ENCODE measurements around the gene KRT17.

Gene KRT17

DNA sequence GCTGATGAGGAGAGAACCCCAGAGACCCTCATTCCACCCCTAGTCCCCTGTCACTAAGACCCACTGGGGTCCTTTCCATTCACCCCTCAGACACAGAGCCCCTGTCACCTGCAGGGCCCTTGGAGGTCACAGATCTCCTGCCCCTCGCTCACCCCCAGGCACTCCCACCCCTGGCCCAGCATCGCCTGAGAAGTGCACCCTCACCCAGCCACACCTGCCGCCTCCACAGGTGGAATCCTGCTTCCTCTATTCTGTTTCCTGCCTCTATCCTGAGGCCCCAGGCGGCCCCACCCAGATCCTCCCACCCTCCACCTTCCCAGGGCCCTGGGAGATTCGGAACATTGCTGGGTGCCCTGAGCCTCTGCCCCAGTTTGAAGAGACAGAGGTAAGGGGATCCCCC is 13.8 kb upstream of the KRT17 start:
- TF ChIP-seq, protein P1, sequence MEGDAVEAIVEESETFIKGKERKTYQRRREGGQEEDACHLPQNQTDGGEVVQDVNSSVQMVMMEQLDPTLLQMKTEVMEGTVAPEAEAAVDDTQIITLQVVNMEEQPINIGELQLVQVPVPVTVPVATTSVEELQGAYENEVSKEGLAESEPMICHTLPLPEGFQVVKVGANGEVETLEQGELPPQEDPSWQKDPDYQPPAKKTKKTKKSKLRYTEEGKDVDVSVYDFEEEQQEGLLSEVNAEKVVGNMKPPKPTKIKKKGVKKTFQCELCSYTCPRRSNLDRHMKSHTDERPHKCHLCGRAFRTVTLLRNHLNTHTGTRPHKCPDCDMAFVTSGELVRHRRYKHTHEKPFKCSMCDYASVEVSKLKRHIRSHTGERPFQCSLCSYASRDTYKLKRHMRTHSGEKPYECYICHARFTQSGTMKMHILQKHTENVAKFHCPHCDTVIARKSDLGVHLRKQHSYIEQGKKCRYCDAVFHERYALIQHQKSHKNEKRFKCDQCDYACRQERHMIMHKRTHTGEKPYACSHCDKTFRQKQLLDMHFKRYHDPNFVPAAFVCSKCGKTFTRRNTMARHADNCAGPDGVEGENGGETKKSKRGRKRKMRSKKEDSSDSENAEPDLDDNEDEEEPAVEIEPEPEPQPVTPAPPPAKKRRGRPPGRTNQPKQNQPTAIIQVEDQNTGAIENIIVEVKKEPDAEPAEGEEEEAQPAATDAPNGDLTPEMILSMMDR (IDR thresholded peaks at IDR 0.05; ENCODE audit: control insufficient read depth, insufficient read depth, low read depth, low read length, missing control alignments), result no peak
- H3K4me3 ChIP-seq (ENCODE audit: control insufficient read depth, low read depth, low read length), result no peak overlapping the region
- no peak for DNase-seq (ENCODE audit: low read depth)

DNA sequence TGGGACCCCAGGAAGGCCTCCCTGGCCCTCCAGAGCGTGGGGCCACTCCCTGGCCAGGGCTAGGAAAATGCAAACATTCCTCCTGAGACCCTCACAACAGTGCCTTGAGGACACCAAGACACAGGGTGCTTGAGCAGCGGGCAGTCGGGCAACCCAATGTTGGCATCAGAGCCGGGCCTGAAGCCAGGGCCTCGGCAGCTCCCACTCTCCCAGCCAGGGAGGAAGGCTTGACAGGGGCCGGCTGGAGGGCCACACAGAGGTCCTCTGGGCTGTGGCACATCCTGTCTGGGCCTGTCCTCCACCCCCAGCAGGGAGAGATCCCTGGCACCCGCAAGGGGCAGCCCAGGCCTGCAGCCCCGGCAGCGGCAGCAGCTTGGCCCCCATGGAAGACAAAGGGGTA is 12.3 kb upstream of the KRT17 start:
- no peak overlapping the region for H3K4me3 ChIP-seq (ENCODE audit: control insufficient read depth, low read depth, low read length)
- TF ChIP-seq, protein P1 (IDR thresholded peaks at IDR 0.05; ENCODE audit: control insufficient read depth, insufficient read depth, low read depth, low read length, missing control alignments), result no peak
- no peak for DNase-seq (ENCODE audit: low read depth)

DNA sequence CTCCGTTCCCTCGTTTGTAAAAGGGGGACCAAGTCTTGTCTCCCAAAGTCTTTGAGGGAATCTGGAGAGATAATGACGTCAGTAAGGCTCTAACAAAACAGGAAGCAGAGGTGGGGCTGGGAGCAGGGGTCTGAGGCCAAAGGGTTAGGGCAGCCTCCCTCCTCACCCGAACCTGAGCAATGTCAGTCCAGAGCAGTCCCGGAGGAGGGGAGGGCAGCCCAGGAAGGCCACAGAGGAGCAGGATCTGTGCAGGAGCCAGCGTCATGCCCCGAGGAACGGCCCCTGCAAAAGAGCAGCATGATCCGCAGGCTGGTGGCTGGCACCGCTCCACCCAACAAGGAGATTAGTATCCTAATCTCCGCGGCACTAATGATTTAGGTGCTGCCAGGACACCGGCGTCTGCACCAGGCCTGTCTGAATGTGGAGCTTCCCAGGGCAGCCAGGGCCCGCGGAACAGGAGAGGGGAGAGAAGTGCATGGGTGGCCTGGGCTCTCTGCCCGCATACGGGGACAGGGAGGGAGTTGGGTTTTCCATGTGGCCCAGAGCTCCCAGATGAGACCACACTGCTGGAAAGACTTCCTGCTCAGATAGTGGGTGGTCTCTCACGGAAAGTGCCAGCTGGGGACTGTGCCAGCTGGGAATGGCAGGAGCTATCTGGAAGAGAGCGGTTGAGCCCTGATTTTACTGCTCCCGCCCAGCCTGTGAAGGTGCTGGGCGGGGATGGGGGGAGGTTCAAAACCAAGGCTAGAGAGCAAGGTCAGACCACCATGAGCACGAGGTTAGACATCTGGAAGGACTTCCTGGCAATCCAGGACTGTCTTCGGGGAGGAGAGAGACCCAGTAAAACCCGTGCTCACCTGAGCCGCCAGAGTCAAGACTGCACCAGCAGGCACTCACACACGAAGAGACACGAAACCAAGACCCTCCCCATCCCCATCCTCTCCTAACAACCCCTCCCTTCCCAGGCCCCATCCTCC is 11.0 kb upstream of the KRT17 start:
- no peak overlapping the region for H3K4me3 ChIP-seq (ENCODE audit: control insufficient read depth, low read depth, low read length)
- TF ChIP-seq, protein P1 (IDR thresholded peaks at IDR 0.05; ENCODE audit: control insufficient read depth, insufficient read depth, low read depth, low read length, missing control alignments), result no peak
- no peak for DNase-seq (ENCODE audit: low read depth)

DNA sequence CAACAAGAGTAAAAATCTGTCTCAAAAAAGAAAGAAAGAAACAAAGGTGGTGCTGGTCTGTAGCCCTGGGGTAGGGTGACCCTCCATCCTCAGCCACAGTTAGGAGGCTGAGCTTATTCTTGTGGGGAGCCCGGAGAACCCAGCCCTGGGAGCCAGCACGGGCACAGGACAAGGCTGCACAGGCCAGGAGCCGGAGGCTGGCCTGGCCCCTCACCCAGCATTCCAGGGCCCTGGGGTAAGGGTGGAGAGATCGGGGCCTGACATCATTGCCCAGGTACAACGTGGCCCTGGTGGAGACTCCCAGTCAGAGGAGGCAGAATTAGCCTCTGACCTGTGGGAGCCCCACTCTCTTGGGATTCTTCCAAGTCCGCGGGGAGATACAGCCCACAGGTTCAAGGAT is 10.3 kb upstream of the KRT17 start:
- DNase-seq (ENCODE audit: low read depth), result no peak
- no peak overlapping the region for H3K4me3 ChIP-seq (ENCODE audit: control insufficient read depth, low read depth, low read length)
- TF ChIP-seq, protein P1 (IDR thresholded peaks at IDR 0.05; ENCODE audit: control insufficient read depth, insufficient read depth, low read depth, low read length, missing control alignments), result no peak

DNA sequence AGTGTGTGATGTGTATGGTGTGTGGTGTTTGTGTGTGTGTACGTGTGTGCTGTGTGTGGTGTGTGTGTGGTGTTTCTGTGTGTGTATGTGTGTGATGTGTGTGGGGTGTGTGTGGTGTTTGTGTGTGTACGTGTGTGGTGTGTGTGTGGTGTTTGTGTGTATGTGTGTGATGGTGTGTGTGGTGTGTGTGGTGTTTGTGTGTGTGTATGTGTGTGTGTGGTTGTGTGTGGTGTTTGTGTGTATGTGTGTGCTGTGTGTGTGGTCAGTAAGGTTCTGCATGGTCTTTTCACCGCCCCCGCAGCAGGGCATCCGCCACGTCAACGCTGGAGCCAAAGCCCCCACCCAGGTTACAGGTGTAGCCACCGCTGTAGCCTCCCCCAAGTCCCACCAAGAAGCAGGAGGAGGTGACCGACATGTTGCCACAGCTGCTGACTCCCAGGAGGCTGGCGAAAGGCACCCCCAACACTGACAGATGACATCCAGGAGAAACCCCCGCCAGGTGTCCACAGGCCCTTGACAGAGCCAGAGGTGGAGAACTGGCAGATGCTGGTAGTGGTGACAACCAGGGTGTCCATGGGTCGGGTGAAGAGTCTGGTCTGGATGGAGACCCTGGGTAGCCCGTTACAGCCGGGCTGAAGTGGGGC is 9.3 kb upstream of the KRT17 start:
- no peak overlapping the region for H3K4me3 ChIP-seq (ENCODE audit: control insufficient read depth, low read depth, low read length)
- no peak for DNase-seq (ENCODE audit: low read depth)
- TF ChIP-seq, protein P1 (IDR thresholded peaks at IDR 0.05; ENCODE audit: control insufficient read depth, insufficient read depth, low read depth, low read length, missing control alignments), result no peak

DNA sequence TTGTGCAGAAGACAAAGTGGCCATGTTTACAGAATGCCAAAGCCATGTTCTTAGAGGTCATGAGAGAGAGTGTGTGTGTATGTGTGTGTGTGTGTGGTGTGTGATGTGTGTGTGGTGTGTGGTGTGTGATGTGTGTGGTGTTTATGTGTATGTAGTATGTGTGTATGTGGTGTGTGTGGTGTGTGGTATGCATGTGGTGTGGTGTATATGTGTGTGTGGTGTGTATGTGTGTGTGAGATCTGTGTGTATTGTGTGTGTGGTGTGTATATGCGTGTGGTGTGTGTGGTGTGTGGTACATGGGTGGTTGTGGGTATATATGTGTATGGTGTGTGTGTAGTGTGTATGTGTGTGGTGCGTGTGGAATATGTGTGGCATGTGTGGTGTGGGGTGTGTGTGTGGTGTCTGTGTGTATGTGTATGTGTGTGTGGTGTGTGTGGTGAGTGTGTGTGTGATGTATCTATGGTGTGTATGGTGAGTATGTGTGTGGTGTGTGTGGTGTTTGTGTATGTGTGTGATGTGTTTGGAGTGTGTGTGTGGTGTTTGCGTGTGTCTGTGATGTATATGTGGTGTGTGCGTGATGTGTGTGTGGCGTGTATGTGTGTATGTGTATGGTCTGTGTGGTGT is 8.2 kb upstream of the KRT17 start:
- H3K4me3 ChIP-seq (ENCODE audit: control insufficient read depth, low read depth, low read length), result no peak overlapping the region
- DNase-seq (ENCODE audit: low read depth), result no peak
- TF ChIP-seq, protein P1 (IDR thresholded peaks at IDR 0.05; ENCODE audit: control insufficient read depth, insufficient read depth, low read depth, low read length, missing control alignments), result no peak
